Parathyroid adenoma (tissue), 2 donors: ENCODE results near the gene SLAMF1.

Experiments
- H2AFZ ChIP-seq: fragments of 300-600 bp; sonication (generic); one replicate; pipeline ENCODE4 v1.7.0; 2017; ENCODE audit warnings: antibody characterized with exemption, mild to moderate bottlenecking
- H3K27ac ChIP-seq: fragments of 300-600 bp; sonication (generic); one replicate; pipeline ENCODE4 v1.7.0; 2017
- H3K27me3 ChIP-seq: fragments of 300-600 bp; sonication (generic); one replicate; pipeline ENCODE4 v1.7.0; 2017; ENCODE audit warnings: low read length; ENCODE audit not compliant: control insufficient read depth, insufficient read depth
- H3K36me3 ChIP-seq: fragments of 300-600 bp; sonication (generic); one replicate; pipeline ENCODE4 v1.7.0; 2017; ENCODE audit warnings: low read length; ENCODE audit not compliant: control insufficient read depth, insufficient read depth
- H3K4me1 ChIP-seq: fragments of 300-600 bp; sonication (generic); one replicate; pipeline ENCODE4 v1.7.0; 2017; ENCODE audit warnings: control low read depth
- H3K4me2 ChIP-seq: fragments of 300-600 bp; sonication (generic); one replicate; pipeline ENCODE4 v1.7.0; 2017; ENCODE audit warnings: low read length
- H3K4me3 ChIP-seq: fragments of 300-600 bp; sonication (generic); one replicate; pipeline ENCODE4 v1.7.0; 2017; ENCODE audit warnings: low read depth, low read length
- H3K79me2 ChIP-seq: fragments of 300-600 bp; sonication (generic); one replicate; pipeline ENCODE4 v1.7.0; 2017; ENCODE audit warnings: control low read depth
- H3K9ac ChIP-seq: fragments of 300-600 bp; sonication (generic); one replicate; pipeline ENCODE4 v1.7.0; 2017; ENCODE audit warnings: mild to moderate bottlenecking
- H3K9me3 ChIP-seq: fragments of 300-600 bp; sonication (generic); one replicate; pipeline ENCODE4 v1.7.0; 2017; ENCODE audit warnings: low read length; ENCODE audit not compliant: control insufficient read depth
- TF ChIP-seq, protein P1 (sequence below): fragments of 300-600 bp; sonication (generic); IDR thresholded peaks from one replicate; pipeline ENCODE4 v1.7.0; 2017; ENCODE audit warnings: antibody characterized with exemption, mild to moderate bottlenecking
- donor health status: primary hyperparathyroidism.

SLAMF1 gene

DNA sequence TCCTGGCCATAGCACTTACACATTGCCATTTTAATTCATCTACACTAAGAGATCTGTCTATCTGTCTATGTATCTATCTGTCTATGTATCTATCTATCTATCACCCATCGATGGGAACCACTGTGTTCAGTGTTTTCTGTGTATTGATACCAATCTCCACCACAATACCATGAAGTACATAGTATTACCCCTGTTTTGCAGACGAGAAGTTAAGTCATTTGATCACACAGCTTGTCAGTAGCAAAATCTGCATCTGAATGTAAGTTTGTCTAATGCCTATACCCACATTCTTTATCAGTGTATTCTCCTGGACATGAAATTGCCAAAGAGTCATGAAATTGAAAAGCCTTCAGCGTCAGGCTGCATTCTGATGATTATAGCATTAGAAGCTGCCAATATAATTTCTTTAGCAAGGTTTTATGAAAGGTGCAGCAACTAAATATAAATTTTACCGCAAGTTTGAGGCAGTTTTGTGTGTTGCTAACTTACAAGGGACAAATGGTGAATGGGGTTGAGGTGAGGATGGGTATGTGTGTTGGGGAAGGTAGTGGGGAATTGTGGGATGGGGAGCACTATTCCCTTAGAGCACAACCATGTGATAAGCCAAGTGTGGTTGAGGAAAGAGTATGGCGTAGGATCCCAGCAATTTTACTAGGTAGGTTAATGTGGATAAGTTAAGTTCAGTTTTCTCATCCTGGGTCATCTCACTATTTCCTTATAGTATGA lies 24.2 kb downstream of the SLAMF1 start:
- H3K79me2 ChIP-seq = no peaks in the 10 kb centered on the region
- H3K9me3 ChIP-seq = no peaks in the 10 kb centered on the region
- H3K9ac ChIP-seq = no peak overlapping the region
- H3K27ac ChIP-seq = no peak overlapping the region
- H3K4me1 ChIP-seq = no peaks in the 10 kb centered on the region
- TF ChIP-seq, protein P1, sequence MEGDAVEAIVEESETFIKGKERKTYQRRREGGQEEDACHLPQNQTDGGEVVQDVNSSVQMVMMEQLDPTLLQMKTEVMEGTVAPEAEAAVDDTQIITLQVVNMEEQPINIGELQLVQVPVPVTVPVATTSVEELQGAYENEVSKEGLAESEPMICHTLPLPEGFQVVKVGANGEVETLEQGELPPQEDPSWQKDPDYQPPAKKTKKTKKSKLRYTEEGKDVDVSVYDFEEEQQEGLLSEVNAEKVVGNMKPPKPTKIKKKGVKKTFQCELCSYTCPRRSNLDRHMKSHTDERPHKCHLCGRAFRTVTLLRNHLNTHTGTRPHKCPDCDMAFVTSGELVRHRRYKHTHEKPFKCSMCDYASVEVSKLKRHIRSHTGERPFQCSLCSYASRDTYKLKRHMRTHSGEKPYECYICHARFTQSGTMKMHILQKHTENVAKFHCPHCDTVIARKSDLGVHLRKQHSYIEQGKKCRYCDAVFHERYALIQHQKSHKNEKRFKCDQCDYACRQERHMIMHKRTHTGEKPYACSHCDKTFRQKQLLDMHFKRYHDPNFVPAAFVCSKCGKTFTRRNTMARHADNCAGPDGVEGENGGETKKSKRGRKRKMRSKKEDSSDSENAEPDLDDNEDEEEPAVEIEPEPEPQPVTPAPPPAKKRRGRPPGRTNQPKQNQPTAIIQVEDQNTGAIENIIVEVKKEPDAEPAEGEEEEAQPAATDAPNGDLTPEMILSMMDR = no peak
- no peaks in the 10 kb centered on the region for H3K36me3 ChIP-seq
- no peaks in the 10 kb centered on the region for H3K27me3 ChIP-seq
- no peak overlapping the region for H2AFZ ChIP-seq
- no peak overlapping the region for H3K4me3 ChIP-seq
- no peak overlapping the region for H3K4me2 ChIP-seq

DNA sequence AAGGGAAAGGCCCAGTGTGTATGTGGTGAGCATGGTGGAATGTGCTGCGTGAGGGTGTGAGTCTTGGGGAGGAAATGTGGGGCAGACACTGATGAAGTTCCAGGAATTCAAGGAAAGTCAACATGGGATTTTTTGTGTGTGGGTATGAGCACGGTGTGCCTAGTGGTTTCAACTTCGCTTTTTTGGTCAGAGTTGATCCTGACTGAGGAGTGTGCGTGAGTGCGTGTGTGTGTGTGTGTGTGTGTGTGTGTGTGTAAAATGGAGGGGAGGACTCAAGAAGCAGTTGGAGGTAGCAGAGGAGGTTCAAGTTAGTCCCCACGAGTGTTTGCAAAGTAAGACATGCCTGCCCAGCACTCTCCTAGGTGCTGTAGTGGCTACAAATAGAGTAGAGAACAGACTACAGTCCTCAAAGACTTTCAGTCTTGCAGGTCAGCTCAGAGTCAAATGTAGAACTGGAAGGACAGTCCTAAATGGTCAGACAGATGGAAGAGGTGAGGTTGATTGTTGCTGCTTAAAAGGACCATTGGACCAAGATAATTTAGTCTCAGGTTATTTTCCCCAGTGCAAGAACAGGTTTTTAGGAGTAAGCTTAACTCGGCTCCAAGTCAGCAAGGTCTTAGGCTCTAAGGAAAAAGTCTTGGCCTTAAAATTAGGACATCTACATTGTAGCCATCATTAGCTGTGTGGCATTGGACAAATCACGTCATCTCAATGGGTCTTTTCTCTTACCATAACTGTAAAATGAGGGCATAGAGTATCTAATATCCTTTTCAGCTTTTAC lies 25.0 kb downstream of the SLAMF1 start:
- Histone ChIP-seq H3K79me2 (no peaks in the 10 kb centered on the region), H3K9me3 (no peaks in the 10 kb centered on the region), H3K4me3 (no peak overlapping the region), H3K27me3 (no peaks in the 10 kb centered on the region), H2AFZ (no peak overlapping the region), H3K36me3 (no peaks in the 10 kb centered on the region), H3K4me1 (no peaks in the 10 kb centered on the region), H3K9ac (no peak overlapping the region), H3K27ac (no peak overlapping the region), H3K4me2 (no peak overlapping the region)
- TF ChIP-seq, protein P1 = no peak

DNA sequence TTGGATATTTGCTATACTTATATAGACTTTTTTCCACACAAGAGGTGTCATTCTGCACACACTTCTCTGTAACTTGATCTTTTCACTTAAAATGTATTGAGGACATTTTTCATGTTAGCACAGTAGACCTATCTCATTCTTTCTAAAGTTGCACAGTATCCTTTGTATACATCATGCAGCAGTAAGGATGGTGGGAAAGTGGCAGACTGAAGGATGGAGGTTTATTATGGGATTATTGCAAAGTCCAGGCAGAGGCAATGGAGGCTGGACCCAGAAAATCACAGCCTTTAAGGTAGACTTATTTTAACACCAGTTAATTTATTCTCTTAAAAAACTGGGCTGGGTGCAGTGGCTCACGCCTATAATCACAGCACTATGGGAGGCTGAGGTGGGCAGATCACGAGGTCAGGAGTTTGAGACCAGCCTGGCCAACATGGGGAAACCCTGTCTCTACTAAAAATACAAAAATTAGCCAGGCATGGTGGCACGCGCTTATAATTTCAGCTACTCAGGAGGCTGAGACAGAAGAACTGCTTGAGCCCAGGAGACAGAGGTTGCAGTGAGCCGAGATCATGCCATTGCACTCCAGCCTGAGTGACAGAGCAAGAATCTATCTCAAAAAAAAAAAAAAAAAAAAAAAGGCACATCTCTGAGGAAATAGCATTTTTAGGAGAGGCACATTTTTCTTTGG lies 25.8 kb downstream of the SLAMF1 start:
- TF ChIP-seq, protein P1 = no peak
- Histone ChIP-seq H3K9me3 (no peaks in the 10 kb centered on the region), H3K4me3 (no peak overlapping the region), H3K79me2 (no peaks in the 10 kb centered on the region), H3K4me1 (no peaks in the 10 kb centered on the region), H3K27me3 (no peaks in the 10 kb centered on the region), H2AFZ (no peak overlapping the region), H3K36me3 (no peaks in the 10 kb centered on the region), H3K4me2 (no peak overlapping the region), H3K9ac (no peak overlapping the region), H3K27ac (no peak overlapping the region)

DNA sequence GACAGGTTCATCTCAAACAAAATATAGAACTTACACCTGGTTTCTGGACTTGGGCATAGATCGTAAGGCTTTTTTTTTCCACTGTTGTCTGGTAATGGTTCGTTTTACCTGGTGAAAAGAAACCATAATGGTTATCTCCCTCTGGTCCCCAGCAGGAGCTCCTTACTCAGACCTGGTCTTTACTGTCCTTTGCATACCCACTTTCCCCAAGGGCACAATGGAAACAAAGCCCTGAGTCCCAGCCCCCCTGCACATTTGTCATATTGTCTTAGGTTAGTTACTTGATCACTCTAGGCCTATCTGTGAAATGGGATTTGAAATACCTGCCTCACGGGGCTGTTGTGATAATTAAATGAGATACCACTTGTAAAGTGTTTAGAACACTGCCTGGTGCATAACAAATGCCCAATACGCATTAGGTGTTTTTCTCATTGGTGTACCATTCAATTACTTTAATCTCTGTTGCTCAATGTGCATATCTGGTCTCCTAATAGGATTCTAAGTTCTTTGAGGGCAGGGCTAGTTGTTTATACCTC lies 27.0 kb downstream of the SLAMF1 start:
- Histone ChIP-seq H3K27ac (no peak overlapping the region), H3K4me3 (no peak overlapping the region), H3K27me3 (no peaks in the 10 kb centered on the region), H3K4me1 (no peaks in the 10 kb centered on the region), H3K9ac (no peak overlapping the region), H3K36me3 (no peaks in the 10 kb centered on the region), H3K4me2 (no peak overlapping the region), H2AFZ (no peak overlapping the region), H3K9me3 (no peaks in the 10 kb centered on the region), H3K79me2 (no peaks in the 10 kb centered on the region)
- TF ChIP-seq, protein P1 = no peak
